Hepatic stellate cell (primary cell): Measurements from ENCODE around the gene HSD11B2.

Experiments used
- DNase-seq: peaks from one replicate; pipeline ENCODE4 v3.0.0; 2011; ENCODE audit warnings: low spot score

HSD11B2 gene

GRCh38 chr16:67477960-67478554 lies 47.1 kb downstream of the HSD11B2 start:
- DNase-seq, result no peak

GRCh38 chr16:67480833-67481560 lies 50.1 kb downstream of the HSD11B2 start, which contains the start of gene ATP6V0D1:
TSS of gene ATP6V0D1 (minus strand) at chr16:67481157. CDS start at chr16:67481086, 71 bp downstream.
- DNase-seq, result peak; percentile 99

GRCh38 chr16:67481561-67482232 lies 50.8 kb downstream of the HSD11B2 start:
- no peak for DNase-seq

GRCh38 chr16:67482233-67482924 lies 51.5 kb downstream of the HSD11B2 start:
- DNase-seq, result no peak

- DNase-seq, result no peak
These were observed 52.2 kb downstream of the HSD11B2 start, which contains the start of gene AGRP for GRCh38 chr16:67483150-67483549. TSS of gene AGRP (minus strand) at chr16:67483547. CDS start at chr16:67483398, 149 bp downstream.

- DNase-seq, result no peak
These were observed 53.0 kb downstream of the HSD11B2 start for GRCh38 chr16:67483731-67484525.

GRCh38 chr16:67486805-67487204 lies 55.9 kb downstream of the HSD11B2 start:
- no peak for DNase-seq
